8988T (cell line): ENCODE results near the gene BPIFB6.

Experiments used
- DNase-seq: peaks from one replicate; pipeline ENCODE4 v3.0.0; 2011

The BPIFB6 gene

DNA sequence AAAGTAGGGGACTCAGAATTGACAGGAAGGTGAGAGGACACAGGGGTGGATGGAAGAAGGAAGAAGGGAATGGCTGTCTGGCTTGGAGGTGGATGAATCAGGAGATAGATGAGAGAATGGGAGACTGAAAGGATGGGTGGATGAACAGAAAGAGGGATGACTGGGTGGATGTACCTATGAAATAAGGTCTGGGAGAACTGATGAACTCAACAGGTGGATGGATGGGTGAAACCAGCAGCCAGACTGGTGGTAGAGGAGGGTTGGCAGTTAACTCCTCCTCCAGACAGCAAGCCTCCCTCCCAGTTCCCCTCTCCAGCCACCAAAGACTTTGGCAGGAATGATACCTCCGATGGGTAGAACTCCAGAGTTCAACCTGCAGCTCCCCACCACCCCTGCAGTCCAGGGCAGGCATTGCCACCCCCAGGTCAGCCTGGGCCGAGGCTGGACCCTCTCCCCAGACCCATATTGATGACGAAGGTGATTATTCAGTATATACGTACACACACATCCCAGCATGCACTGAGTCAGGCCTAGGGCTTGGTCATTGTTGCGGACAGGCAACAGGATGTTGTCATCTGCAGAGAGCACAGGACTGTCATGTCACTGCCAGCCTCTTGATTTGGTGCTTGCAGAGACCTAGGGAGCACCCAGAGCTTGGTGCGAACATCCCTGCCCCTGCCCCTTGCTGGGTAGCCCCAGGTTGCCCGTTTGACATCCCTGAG lies 29.2 kb upstream of the BPIFB6 start:
- DNase-seq, result no peak

- DNase-seq, result no peak
Observed at GRCh38 chr20:33004141-33004751, 27.2 kb upstream of the BPIFB6 start, which contains the start of gene SUN5. Gene SUN5, minus strand, starts transcription at chr20:33004433. Its CDS starts 93 bp downstream, at chr20:33004340.

DNA sequence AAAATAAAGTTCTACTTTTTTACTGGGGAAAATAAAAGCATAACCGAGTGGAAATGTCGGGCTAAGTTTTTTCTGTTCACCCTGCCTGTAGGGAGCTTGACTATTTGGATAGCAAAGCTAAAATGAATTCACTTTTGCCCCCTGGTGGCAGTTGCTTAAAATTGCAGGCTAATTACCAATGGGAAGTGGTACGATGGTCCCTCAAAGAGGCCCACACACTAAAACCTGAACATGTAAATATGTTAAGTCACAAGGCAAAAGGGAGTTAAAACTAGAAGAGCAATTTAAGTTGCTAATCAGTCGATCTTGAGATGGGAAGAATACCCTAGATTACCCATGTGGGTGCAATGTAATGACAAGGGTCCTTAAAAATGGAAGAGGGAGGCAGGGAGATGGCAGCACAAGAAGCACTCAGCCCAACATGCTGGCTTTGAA lies 26.3 kb upstream of the BPIFB6 start:
- DNase-seq, result no peak

GRCh38 chr20:33005908-33006775 lies 25.3 kb upstream of the BPIFB6 start:
- DNase-seq, result no peak

DNA sequence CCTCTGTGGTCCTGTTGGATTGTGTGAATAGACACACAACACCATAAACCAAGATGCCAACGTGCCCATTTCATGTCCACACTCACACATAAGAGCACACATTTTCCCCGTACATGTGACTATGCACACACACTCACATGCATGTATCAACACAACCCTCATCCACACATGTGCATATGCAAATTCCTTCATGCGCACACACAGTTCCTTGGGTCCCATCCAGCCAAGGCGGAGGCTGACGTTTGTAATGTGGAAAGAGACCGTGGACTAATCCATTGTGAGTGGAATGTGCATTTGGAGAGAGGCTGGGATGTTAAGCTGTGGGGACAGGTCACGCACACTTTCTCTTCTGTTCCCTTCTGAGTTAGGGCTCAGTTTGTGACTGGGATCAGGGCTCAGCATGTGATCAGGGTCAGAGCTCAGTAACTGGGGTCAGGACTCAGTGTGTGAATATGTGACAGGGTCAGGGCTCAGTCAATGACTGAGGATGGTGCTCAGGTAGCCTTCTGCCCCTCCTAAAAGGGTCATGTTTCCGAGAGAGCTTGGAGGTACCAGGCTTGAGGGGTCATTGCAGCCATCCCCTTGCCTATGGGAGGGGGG lies 24.6 kb upstream of the BPIFB6 start:
- no peak for DNase-seq

DNA sequence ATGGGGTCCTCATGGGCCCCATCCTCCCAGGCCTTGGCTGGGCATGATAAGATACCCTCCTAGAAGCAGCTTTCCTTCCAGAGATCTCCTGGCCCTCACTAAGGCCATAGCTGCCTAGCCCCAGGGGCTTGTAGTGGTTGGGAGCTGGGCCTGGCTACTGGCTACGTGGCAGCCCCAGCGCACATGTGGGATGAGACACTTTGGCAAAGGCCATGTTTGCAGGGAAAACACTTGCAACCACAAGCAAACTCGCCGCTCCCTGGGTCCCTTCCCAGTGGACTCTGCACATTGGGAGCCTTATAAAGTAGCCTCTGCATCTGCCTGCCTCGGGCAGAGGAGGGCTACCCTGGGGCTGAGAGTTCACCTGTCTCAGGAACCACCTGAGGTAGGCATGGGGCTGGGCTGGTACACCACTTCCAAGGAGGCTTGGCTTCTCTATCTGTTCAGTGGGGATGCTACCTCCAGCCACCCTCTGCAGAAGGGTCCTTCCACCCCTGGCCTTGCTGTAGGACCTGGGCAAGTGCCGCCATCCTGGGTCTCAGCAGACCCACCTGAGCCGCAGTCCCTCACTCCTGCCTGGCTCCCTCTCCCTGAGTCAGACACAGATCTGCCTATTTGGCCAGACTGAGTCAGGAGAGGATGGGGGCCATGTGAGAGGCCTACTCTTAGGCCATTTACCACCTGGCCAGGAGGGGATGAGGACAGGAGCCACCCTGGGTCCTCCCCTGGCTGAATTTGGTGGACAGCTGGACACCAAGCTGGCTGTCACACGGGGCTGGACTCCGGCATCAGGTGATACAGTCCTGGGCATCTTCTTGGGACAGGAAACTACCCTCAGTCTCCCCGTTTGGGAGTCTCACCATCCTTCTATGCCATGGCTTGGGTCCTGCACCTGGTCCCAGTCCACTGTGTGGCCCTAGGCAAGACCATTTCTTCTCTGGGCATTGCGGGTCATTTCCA lies 23.8 kb upstream of the BPIFB6 start, which contains the start of gene BPIFB2:
TSS of gene BPIFB2 (plus strand) at position 329 of the 960 bp plus-strand sequence. CDS start 871 bp downstream, outside the sequence.
- no peak for DNase-seq

DNA sequence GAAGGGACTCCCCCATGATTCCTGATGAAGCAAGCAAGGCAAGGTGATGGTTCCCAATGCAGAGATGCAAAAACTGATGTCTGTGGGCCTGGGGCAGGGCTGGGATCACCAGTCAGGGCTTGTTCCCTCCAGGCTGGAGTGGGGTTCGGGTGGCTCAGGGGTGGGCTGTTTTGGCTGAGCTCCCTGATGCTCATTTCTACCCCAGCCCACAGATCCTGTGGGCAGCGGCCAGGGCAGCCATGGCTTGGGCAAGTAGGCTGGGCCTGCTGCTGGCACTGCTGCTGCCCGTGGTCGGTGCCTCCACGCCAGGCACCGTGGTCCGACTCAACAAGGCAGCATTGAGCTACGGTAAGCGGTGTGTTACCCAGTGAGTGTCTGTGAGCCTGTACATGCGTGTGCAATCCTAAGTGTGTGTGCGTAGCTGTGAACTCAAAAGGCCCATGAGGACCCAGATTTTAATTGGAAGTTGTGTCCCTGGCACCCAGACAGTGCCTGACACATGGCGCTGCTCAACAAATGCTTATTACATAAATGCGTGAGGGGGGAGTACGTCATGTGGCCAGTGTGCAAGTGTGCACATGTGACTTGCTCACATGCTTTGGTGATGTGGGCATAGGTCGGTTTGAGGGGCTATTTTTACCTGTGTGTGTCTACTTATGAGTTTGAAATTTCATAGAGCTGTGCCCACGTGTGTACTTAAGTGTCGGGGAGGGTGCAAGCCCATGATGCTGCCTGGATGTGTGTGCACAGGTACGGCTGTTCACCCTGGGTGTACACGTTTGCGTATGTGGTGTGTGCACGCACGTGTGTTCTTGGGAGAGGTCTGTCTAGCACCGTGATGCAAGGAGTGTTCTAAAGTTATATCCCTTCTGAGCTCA lies 22.9 kb upstream of the BPIFB6 start:
- no peak for DNase-seq

DNA sequence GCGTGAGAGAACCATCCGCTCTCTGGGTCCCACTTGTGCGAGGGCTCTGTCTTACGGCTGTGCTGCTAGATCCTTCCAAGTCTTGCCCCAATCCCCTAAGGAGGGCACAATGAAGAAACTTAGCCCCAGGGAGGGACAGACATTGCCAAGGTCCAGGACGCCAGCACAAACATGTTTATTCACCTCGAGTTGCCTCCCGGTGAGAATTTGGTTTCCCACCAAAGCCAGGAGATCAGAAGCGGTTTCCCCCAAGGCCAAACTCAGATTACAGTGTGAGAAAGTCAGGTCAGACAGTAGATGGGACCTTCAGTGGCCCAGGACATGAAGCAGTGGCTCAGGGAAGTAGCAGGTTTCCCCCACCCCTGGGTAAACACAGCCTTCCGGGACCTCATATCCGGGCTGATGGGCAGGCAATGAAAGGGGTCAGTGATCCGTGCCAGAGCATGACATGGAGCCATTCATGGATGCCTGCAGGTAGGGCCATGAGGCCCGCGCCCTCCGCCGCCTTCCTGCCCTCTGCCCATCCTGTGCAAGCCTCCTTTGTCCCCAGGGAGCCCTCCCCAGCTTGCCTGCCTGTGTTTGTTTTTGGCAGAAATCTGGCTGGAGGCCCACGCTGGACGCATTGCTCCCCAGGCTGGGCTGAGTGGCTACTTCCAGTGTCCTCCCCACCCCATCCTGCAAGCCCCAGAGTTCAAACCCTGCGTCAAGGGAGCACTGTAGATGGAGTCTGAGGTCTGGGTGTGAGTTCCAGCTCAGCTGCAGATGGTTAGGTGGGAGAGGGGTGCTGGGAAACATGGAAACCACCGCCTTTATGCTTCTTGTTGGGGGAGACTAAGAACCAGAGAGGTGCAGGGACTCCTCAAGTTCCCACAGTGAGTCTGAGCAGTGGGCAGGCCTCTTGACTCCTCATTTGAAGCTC lies 22.0 kb upstream of the BPIFB6 start:
- no peak for DNase-seq

GRCh38 chr20:33010133-33010504 lies 21.3 kb upstream of the BPIFB6 start:
- no peak for DNase-seq

- DNase-seq, result no peak
Observed at GRCh38 chr20:33010674-33011449, 20.6 kb upstream of the BPIFB6 start.

DNA sequence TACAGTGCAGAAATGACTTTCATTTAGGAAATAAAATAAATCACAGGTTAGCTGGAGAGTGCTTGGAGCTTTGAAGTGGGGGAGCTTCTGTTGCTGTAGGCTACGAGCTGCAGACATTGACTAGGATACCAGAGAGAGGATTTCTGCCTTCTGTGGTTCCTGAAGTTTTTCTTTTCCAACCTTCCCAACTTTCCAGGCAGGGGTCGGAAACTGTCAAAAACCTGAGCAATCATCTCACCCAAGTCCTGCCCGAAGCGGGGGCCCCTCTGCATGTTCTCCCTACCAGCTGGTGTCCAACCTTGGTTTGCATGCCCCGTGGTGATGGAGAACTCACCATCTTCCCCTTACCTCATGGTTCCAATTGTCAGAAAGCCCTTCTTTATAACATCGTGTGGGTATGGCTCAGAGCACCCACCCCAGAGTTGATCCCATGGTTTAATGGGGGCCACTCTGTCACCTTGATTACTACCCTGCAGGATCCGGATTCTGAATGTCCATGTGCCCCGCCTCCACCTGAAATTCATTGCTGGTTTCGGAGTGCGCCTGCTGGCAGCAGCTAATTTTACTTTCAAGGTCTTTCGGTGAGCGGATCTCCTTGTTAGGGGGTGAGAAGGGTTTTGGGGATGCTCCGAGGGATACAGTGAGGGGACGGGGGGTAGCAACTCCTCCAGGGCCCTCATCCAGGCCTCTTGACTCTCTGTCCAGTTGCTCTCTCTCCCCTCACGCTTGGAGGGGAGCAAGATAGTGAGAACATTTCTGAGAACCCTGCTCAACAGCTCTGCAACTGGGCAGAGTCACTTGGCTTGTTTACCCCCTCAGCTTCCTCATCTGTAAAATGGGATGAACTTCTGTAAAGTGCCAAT lies 18.9 kb upstream of the BPIFB6 start:
- no peak for DNase-seq

- no peak for DNase-seq
Observed at GRCh38 chr20:33013701-33014326, 17.6 kb upstream of the BPIFB6 start.

- DNase-seq, result no peak
Observed at GRCh38 chr20:33014336-33015113, 16.9 kb upstream of the BPIFB6 start.

DNA sequence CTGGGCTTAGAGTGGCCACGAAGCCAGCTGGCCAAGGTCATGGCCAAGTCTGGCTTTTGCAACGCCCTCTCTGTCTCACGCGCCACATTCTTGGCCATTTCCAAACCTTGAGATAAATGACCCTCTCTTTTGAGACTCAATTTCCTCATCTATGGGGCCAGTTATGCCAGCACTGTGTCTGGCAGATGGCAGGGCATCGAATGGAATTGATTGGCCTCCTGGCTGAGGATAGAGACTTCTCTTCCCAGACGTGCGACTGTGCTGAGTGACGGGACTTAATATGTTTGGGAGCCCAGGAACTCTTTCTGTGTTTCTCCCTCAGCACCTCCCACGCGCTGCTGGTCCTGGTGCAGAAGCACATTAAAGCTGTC lies 16.3 kb upstream of the BPIFB6 start:
- no peak for DNase-seq

DNA sequence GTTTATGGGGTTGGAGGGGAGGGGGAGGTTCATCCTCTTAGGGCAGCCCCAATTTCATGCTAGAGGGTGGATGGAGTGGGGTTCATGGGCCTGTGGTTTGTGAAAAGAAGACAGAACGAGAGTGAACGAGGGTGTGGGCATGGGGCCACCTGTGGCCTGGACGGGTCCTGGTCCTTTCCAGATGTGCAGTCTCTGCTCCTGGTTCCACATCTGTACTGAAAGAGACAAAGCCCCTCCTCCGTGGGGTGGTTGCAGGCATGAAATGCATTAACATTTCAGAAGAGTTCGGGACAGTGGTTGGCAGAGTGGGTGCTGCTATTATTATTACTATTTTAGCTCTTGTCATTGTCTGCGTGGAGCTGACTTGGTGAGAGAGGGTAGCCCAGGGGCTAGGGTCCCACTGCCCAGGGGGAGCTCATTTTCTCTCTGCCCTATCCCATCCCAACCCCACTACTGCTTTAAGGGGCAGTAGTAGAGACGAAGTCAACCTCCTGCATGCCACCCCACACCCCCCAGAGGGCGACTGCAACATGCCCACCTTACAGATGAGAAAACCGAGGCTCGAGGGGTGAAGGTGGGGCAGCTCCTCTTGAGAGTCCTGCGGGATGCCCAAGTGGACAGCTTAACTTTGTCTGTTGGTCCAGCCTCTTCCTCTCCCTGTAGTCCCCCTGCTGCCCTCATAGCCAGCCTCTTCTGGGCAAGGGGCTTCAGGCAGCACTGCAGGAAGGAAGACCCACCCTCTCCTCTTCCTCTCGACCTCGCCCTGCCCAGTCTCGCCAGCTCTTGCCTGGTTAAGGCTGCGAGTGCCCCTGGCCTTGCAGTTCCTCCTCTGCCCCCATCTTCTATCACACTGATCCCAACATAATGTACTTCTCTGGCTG lies 15.5 kb upstream of the BPIFB6 start:
- DNase-seq, result no peak
